GM19023 (cell line): ENCODE data around the gene MLLT1.

Experiments used
- ATAC-seq: cut with Tn5 transposase; IDR thresholded peaks from one replicate; pipeline ENCODE4 v1.9.1; 2021; ENCODE audit warnings: mild to moderate bottlenecking, moderate library complexity; ENCODE audit not compliant: unreplicated experiment

MLLT1 gene

GRCh38 chr19:6236310-6237291 is 43.2 kb downstream of the MLLT1 start:
- no peak for ATAC-seq

GRCh38 chr19:6235031-6235951 is 44.5 kb downstream of the MLLT1 start:
- ATAC-seq = no peak

DNA sequence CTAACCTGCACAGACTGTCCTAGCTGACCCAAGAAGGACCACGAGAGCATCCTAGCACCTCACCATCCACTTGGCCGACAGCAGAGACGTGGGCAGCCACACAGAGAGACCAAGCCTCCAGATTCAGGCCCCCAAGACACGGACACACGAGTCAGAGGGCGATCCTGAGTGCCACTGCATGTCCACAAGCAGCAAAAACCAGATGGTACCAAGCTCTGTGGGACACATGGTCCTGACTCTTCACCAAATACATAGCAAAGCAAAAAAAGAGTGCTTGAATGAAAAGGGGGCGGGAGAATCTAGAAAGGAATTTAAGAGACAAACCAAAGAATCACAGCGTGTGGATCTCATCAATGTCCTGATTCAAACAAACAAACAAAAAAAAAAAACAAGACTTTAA is 45.2 kb downstream of the MLLT1 start:
- no peak for ATAC-seq

DNA sequence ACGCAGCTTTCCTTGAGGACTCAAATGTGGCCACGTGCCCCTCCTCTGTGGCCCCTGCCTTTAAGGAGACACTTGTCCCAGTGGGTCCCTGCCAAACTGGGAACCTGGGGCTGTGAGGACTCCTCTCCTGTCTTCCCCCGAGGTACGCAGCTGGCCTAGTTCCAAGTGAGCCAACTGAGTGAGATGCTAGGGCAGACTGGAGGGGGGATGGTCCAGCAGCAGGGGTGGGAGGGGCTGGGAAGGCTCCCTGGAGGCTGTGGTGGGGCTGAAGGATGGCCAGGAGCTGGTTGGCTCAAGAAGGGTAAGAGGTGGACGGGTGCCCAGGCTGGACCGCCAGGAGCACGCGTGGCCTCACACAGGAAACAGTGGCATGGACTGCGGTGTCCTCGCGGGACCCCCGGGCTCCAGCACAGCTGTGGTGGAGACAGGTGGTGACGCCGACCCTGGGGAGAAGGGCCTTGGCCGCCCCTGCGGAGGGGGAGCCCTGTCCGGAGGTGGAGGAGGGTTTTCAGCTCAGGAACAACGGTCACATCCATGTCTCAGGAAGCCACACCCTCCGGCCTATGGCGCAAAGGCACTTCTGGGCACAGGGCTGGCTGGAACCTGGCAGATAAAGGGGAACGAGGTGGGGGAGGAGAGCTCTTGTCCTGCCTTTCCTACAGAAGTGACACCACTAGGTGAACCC is 45.8 kb downstream of the MLLT1 start:
- ATAC-seq = no peak

DNA sequence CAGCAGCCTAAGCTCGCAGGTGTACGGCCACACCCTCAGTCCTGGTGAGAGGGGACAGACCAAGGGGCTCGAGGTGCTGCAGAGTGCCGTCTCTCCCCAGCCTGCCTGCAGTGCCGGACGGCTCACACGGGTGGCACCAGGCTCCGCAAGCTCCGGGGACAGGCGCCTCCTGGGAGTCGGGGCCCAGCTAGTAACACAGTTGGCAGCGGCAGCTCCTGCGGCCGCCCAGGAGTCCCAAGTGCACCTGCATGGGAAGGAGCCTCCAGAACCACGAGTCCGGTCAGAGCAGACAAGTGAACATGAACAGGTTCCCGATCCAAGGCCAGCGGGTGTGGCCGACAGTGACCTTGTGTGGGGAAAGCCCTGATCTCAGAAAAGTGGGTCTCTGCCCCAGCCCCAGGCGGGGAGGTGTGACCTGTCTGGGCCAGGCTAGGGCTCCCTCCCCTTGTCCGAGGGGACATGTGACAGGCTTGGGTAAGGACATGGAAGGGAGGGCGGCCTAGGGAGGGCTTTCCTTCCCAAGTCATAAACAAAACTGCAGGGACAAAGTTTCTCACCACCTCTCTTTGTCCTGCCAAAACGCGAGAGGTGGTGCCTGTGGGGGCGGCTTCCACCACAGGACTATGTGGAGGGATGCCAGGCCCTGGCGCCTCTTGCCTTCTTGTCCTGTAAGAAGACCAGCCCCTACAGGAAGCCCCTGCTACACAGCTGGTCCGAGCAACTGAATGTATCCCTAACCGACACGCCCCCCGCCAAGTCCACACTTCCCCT is 46.5 kb downstream of the MLLT1 start:
- ATAC-seq = no peak

DNA sequence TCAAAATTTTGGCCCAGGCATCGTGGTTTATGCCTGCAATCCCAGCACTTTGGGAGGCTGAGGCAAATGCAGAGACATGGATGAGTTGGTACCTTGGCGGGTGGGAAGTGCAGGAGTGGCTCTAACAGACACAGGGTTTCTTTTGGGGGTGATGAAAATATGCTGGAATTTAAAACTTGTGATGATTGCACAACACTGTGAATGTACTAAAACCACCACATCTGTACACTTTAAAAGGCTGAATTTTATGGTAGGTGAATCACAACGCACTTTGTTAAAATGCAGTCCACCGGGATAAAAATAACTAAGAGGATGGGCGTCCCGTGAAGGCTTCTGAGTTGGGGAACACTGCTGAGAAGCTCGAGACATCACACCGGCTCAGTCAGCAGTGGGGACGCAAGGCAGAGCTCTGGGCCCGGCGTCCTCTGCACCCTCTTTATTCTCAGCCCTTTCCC is 47.1 kb downstream of the MLLT1 start:
- no peak for ATAC-seq

DNA sequence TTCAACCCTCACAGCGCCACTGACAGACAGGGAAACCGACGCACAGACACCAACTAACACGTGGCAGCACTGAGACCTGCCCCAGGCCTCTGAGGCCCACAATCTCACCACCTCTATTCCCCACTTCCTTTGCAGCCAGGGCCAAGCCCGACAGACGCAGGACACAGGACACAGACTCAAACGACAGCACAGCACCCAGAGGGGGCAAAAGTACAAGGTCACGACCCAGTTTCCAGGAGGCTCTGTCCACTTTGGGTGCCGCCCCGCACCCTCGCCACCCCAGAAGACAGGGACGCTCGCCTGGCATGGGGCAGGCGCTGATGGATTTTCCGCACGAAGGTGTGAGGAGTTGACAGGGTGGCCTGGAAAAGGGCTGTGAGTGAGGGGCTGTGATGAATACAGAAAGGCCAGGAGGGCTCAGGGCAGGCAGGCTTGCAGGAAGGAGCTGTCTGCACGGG is 48.8 kb downstream of the MLLT1 start:
- ATAC-seq = no peak

- ATAC-seq = no peak
Measured at GRCh38 chr19:6229951-6230712, 49.6 kb downstream of the MLLT1 start.

DNA sequence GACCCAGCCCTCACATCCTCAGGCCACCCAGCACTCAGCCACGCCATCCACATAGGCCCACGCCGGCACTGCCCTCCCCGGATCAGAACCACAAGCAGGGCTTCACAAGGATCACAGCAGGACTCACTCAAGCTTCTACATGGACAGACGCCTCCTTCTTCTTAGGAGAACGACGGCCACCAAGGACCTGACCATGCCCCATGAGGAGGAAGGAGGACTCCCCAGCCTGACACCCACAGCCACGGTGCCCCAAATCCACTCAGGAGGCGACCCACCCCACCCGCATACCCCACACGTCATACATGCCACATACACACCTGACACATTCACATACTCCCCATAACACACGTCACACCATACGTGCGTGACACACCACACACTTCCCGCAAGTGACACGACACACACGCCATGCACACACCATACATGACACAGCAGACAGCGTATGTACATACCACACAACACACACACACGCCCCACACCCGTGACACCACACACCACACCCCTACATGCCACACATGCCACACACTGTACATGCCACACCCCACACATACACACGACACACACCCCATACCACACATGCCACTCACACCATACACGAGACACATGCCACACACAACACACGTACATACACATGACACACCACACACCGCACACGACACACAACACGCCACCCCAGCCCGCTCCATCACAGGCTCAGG is 50.4 kb downstream of the MLLT1 start:
- no peak for ATAC-seq

DNA sequence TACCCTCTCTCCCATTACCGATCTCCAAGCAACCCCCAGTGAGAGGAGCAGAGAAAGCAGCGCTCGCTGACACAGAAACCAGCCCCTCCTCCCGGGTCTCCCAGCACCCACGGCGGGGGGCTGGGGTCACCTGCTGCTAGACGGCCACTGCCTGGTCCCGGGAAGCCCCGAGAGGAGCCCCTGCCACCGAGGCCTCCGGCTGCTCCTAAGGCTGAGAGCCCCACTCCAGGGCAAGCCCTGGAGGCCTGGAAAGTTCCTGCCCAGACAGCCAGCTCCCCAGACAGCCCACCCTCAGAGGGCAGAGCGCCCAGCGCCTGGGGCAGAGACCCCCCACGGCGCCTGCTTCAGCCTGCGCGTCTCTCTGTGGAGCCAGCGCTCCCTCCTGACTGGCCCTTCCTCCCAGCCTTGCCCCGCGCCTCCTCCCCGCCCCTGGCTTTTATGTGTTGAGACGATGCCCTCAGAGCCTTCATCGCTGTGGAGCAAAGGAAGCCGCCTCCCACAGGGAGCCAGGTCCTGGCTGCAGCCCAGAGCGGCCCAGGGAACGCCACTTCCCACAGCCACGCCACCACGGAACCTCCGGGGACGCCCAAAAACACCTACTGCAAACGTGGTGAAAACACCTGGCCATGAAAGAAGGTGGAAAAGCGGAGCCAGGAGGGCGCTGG is 51.1 kb downstream of the MLLT1 start:
- no peak for ATAC-seq

GRCh38 chr19:6227936-6228325 is 51.8 kb downstream of the MLLT1 start:
- ATAC-seq = no peak

- ATAC-seq = no peak
Measured at GRCh38 chr19:6227156-6227935, 52.4 kb downstream of the MLLT1 start.

DNA sequence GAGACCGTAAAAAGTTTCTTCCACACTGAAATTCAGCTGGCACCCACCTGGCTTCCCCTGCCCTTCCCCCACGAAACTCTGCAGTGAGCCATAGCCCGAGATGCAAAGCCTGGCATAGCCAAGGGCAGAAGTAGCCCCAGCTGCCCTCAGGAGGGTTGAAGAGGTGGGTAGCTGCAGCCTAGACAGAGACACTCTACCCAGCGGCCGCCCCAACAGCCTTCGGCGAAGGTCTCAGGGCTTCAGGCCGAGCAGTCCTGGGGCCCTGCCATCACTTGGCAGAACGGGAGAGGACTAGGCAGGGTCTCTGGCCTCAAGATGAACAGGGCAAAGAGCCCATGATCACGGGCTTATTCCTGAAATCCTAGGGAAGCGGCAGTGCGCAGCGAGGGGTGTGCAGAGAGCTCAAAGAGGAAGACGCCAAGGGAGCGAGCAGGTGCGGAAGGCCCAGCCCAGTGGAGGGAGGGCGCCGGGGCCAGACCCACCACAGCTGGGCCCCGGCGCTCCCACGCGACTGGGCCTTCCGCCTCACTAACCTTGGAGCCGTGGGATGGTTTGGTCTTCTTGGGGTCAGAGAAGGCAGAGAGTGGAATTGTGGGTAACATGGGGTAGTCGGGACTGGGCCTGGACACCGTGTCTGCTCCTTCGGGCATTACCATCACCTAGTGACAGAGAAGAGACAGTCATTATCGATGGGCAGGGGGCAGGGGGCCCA is 53.2 kb downstream of the MLLT1 start:
- ATAC-seq = no peak

DNA sequence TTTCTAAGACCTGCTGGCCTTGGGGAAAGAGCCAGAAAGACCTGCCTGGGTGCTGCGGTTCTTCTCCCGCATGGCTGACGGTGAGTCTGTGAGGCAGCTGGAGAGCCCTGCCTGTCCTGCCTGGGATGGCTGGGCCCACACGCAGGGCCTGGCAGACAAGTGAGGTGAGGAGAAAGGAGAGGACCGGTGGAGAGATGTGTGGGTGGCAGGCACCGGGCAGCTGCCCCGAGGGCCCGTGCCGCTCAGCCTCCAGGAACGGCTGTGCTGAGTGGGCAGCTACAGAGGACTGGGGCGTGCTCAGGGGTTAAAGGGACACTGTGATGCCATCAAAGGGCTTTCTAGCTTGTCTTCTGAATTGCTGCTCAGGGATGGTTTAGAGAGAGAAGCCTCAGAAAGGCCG is 53.8 kb downstream of the MLLT1 start:
- no peak for ATAC-seq

GRCh38 chr19:6225232-6225865 is 54.4 kb downstream of the MLLT1 start:
- no peak for ATAC-seq

GRCh38 chr19:6224308-6224675 is 55.5 kb downstream of the MLLT1 start:
- no peak for ATAC-seq
